Adrenal gland (tissue), 5 donors: ENCODE results near the gene KIRREL2.

Experiments
- CTCF ChIP-seq, 6 experiments: fragments of 450-650 bp in 4 of 6; fragments of 200-600 bp in 2 of 6; sonication (generic) in 1 of 6; IDR thresholded peaks; 1 replicate in 5 of 6; 2 replicates in 1 of 6; pipeline versions ENCODE4 v1.5.1 to v1.8.0; 2016 to 2021; ENCODE audit warnings: antibody characterized with exemption in 6 of 6, mild to moderate bottlenecking in 2 of 6, moderate library complexity in 1 of 6
- POLR2A ChIP-seq, 2 donors: fragments of 450-650 bp; IDR thresholded peaks; one replicate each; pipeline ENCODE4 v1.6.1; 2017; ENCODE audit warnings: antibody characterized with exemption in 2 of 2, mild to moderate bottlenecking in 2 of 2, moderate library complexity in 1 of 2
- donor health status: DM: no; HTN: no; CAD: no.

DNA sequence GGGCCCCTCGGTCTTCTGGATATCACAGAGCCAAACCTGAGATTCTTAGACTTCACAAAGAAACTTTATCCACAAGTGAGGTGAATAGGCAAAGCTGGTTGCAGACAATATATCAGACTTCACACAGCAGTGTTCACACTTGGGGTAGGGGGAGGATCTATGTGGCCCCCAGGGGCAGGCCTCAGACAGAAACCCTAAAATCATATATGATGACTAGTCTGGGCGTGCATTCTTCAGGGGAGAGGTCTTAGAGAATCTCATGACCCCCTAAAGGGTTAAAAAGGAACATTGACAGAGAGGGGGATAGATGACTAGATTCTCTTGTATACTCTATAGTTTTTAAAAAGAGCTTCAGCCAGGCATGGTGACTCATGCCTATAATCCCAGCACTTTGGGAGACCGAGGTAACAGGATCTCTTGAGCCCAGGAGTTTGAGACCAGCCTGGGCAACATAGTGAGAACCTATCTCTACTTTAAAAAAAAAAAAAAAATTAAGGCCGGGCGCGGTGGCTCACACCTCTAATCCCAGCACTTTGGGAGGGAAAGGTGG is 48.5 kb downstream of the KIRREL2 start:
- TF ChIP-seq CTCF (IDR thresholded peaks at IDR 0.05), result no peak
- TF ChIP-seq POLR2A (IDR thresholded peaks at IDR 0.05), result no peak
